ENCODE results near the gene BMP7.

BMP7 gene

DNA sequence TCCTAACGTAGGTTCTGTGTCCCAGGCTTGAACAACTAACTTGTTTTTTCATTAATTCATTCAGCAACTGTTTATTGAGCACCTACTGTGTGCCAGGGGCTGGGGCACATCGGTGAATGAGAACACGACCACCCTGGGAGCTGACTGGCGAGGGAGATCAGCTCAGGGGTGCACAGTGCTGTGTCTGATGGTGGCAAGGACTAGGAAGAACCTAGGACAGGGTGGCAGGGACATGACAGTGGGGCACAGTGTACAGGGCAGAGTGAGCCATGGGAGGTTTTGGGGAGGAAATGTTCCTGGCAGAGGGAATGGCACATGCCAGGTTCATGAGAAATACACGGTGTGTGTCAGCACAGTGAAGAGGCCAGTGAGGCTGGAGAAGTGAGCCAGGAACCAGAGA, 76.7 kb downstream of the BMP7 start:
- H3K9ac ChIP-seq, result no peak overlapping the region
- no peak overlapping the region for H3K4me2 ChIP-seq
- no peaks in the 10 kb centered on the region for H3K9me3 ChIP-seq (replicated peaks in 1 of 11)
- peak overlapping the region in 3 of 11 experiments; percentile 19 to 39 (median 31); a peak in 3 of 22 replicates for H3K27ac ChIP-seq
- H3K36me3 ChIP-seq, result no peaks in the 10 kb centered on the region
- no peak for TF ChIP-seq Cebpa-rat (IDR thresholded peaks at IDR 0.05)
- peaks cover 0 to 5% (median 0%) of the 10 kb centered on the region in 11 experiments; a peak in 1 of 22 replicates for H4K20me1 ChIP-seq
- H3K27me3 ChIP-seq, result no peaks in the 10 kb centered on the region
- peaks cover 5 to 20% (median 12%) of the 10 kb centered on the region in 10 experiments; a peak in 18 of 20 replicates for H3K4me1 ChIP-seq
- H3K4me3 ChIP-seq, result no peak overlapping the region

DNA sequence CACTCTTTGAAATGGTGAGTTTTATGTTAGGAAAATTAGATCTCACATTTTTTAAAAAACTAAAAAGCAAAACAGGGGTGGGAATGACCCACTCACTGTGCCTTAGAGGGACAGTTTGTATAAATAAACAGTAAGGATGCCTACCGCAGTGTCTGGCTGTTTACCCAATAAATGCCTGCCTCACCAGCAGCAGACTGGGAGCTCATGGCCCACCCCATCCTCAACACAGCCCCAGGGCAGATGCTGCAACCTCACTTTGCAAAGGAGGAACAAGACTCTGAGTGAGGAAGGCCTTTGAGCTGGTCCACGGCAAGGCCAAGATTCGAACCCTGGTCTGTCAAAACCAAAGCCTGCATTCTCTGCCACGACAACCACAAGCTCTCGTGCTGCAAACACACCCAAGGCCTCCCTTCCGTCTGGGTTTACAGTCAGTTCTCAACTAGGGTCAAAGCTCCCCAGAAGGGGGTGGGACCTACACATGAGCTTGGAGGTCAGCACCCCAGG, 77.8 kb downstream of the BMP7 start:
- Histone ChIP-seq H4K20me1 (peaks cover 0 to 5% (median 0%) of the 10 kb centered on the region in 11 experiments; a peak in 1 of 22 replicates), H3K36me3 (no peaks in the 10 kb centered on the region), H3K27me3 (no peaks in the 10 kb centered on the region), H3K9ac (no peak overlapping the region), H3K27ac (no peak overlapping the region), H3K9me3 (replicated peaks in 1 of 11) (no peaks in the 10 kb centered on the region), H3K4me1 (peaks cover 5 to 20% (median 16%) of the 10 kb centered on the region in 10 experiments; a peak in 19 of 20 replicates), H3K4me2 (no peak overlapping the region), H3K4me3 (no peak overlapping the region)
- TF ChIP-seq Cebpa-rat (IDR thresholded peaks at IDR 0.05), result no peak

DNA sequence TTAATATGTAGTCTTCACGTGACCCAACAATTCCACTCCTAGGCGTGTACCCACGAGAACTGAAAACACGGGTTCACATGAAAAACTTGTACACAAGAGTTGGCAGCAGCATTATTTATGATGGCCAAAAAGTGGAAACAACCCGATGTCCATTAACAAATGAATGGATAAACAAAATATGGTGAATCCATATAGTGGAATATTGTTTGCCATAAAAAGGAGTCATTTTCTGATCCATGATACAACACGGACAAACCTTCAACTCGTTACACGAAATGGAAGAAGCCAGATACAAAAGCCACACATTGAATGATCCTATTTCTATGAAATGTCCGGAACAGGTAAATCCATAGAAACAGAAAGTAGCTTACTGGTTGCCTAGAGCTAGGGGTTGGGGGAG, 78.4 kb downstream of the BMP7 start:
- Histone ChIP-seq H3K4me3 (no peak overlapping the region), H3K27me3 (no peaks in the 10 kb centered on the region), H3K9ac (no peak overlapping the region), H3K9me3 (replicated peaks in 1 of 11) (no peaks in the 10 kb centered on the region), H3K4me1 (peaks cover 5 to 18% (median 14%) of the 10 kb centered on the region in 10 experiments; a peak in 19 of 20 replicates), H3K27ac (no peak overlapping the region), H3K36me3 (no peaks in the 10 kb centered on the region), H4K20me1 (peaks cover 0 to 5% (median 0%) of the 10 kb centered on the region in 11 experiments; a peak in 1 of 22 replicates), H3K4me2 (no peak overlapping the region)
- TF ChIP-seq Cebpa-rat (IDR thresholded peaks at IDR 0.05), result no peak

DNA sequence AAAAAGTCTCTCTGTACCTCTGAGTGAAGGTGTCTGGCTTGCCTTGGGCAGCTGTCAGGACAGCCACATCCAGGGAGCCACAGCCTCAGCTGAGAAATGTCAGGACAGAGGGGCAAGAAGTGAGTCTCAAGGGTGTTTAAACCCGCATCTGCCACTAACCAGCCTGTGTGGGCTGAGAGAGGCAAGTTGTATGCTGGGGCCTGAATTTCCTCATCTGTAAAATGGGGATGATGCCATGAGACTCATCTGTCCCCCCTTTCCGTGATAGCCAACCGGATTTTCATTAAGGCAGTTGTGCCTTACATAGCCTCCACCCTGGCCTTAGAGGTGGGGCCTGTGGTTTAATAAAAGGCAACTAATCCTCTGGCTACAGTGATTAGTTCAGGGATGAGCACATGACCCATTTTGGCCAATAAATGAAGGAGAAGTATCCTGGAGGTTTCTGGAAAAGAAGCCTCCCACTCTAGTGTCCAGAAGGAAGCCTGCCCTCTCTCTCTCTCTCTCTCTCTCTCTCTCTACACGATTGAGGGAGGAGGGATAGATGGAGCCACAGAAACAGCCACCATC, 79.3 kb downstream of the BMP7 start:
- peaks cover 0 to 5% (median 0%) of the 10 kb centered on the region in 11 experiments; a peak in 1 of 22 replicates for H4K20me1 ChIP-seq
- no peaks in the 10 kb centered on the region for H3K9me3 ChIP-seq (replicated peaks in 1 of 11)
- no peak overlapping the region for H3K27ac ChIP-seq
- TF ChIP-seq Cebpa-rat (IDR thresholded peaks at IDR 0.05), result no peak
- H3K4me1 ChIP-seq, result peaks cover 5 to 18% (median 12%) of the 10 kb centered on the region in 10 experiments; a peak in 19 of 20 replicates
- H3K4me2 ChIP-seq, result no peak overlapping the region
- no peak overlapping the region for H3K4me3 ChIP-seq
- no peaks in the 10 kb centered on the region for H3K36me3 ChIP-seq
- no peak overlapping the region for H3K9ac ChIP-seq
- no peaks in the 10 kb centered on the region for H3K27me3 ChIP-seq

DNA sequence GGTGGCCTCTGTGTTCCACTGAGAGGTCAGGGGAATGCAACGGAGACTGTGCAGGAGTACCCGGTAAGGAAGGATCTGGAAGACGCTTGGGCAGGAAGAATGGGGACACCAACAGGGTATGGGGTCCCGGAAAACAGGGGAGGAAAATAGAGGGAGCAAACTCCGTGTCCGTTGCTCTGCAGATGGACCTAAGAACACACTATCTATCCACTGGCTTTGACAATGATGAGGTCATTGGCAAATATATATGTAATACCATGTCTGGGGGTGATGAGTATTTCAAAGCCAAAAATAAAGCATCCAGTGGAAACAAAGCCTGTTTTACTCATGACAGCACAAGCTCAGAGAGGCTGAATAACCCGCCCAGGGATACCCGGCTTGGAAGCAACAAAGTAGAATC, 80.2 kb downstream of the BMP7 start:
- no peak overlapping the region for H3K4me3 ChIP-seq
- H3K9ac ChIP-seq, result no peak overlapping the region
- no peak overlapping the region for H3K27ac ChIP-seq
- H3K27me3 ChIP-seq, result no peaks in the 10 kb centered on the region
- H4K20me1 ChIP-seq, result peaks cover 0 to 5% (median 0%) of the 10 kb centered on the region in 11 experiments; a peak in 1 of 22 replicates
- no peak for TF ChIP-seq Cebpa-rat (IDR thresholded peaks at IDR 0.05)
- no peaks in the 10 kb centered on the region for H3K9me3 ChIP-seq (replicated peaks in 1 of 11)
- H3K36me3 ChIP-seq, result no peaks in the 10 kb centered on the region
- H3K4me2 ChIP-seq, result no peak overlapping the region
- peaks cover 5 to 18% (median 11%) of the 10 kb centered on the region in 10 experiments; a peak in 19 of 20 replicates for H3K4me1 ChIP-seq

- H3K27me3 ChIP-seq, result no peaks in the 10 kb centered on the region
- peaks cover 0 to 5% (median 0%) of the 10 kb centered on the region in 11 experiments; a peak in 1 of 22 replicates for H4K20me1 ChIP-seq
Measured at GRCh38 chr20:57185188-57185743, 81.2 kb downstream of the BMP7 start.

GRCh38 chr20:57183457-57184009, 82.9 kb downstream of the BMP7 start:
- Histone ChIP-seq H3K4me2 (no peak overlapping the region), H3K27me3 (no peaks in the 10 kb centered on the region), H4K20me1 (peaks cover 0 to 5% (median 0%) of the 10 kb centered on the region in 11 experiments; a peak in 1 of 22 replicates), H3K4me3 (no peak overlapping the region), H3K9ac (no peak overlapping the region), H3K4me1 (peaks cover 15 to 31% (median 27%) of the 10 kb centered on the region in 10 experiments), H3K9me3 (replicated peaks in 1 of 11) (no peaks in the 10 kb centered on the region), H3K27ac (no peak overlapping the region), H3K36me3 (no peaks in the 10 kb centered on the region)
- no peak for TF ChIP-seq Cebpa-rat (IDR thresholded peaks at IDR 0.05)

More at GRCh38 chr20:57185188-57185743, 81.2 kb downstream of the BMP7 start:
- Histone ChIP-seq H3K9ac (no peak overlapping the region), H3K4me1 (peaks cover 0 to 16% (median 11%) of the 10 kb centered on the region in 10 experiments; a peak in 17 of 20 replicates), H3K36me3 (no peaks in the 10 kb centered on the region), H3K9me3 (replicated peaks in 1 of 11) (no peaks in the 10 kb centered on the region), H3K4me3 (no peak overlapping the region), H3K4me2 (no peak overlapping the region), H3K27ac (no peak overlapping the region)
- no peak for TF ChIP-seq Cebpa-rat (IDR thresholded peaks at IDR 0.05)

- H3K4me3 ChIP-seq, result no peak overlapping the region
- no peak overlapping the region for H3K27ac ChIP-seq
- H3K4me1 ChIP-seq, result peaks cover 33 to 46% (median 37%) of the 10 kb centered on the region in 10 experiments
- no peak overlapping the region for H3K9ac ChIP-seq
- H3K36me3 ChIP-seq, result no peaks in the 10 kb centered on the region
- H4K20me1 ChIP-seq, result 0 out of 22 replicates have a peak, but pooled peaks cover 0 to 5% (median 0%) of the 10 kb centered on the region in 11 experiments
- H3K27me3 ChIP-seq, result no peaks in the 10 kb centered on the region
- H3K9me3 ChIP-seq (replicated peaks in 1 of 11), result no peaks in the 10 kb centered on the region
- no peak for TF ChIP-seq Cebpa-rat (IDR thresholded peaks at IDR 0.05)
- no peak overlapping the region for H3K4me2 ChIP-seq
Measured at GRCh38 chr20:57181639-57182038, 84.8 kb downstream of the BMP7 start.

DNA sequence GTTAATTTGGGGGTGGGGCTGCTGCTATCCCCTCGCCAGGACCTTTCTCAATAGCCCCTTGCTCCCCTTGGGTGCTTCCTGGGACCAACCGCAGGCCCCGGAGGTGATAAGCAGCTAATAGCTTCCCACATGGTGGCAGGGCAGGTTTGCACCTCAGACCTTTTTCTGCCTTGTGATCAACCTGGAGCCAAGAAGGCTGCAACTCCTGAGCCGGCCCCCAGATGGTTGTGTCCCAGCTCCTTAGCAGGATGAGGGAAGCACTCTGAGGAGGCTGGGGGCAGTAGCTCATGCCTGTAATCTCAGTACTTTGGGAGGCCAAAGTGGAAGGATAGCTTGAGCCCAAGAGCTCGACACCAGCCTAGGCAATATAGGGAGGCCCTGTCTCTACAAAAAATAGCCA, 85.5 kb downstream of the BMP7 start:
- Histone ChIP-seq H3K9ac (no peak overlapping the region; a peak in 1 of 22 replicates), H3K27ac (peak overlapping the region in 4 of 11 experiments; percentile 81 to 90 (median 87); a peak in 7 of 22 replicates), H3K4me1 (peaks cover 35 to 50% (median 38%) of the 10 kb centered on the region in 10 experiments), H3K36me3 (no peaks in the 10 kb centered on the region), H3K4me2 (peak overlapping the region in 9 of 11 experiments; percentile 27 to 88 (median 81); a peak in 15 of 22 replicates), H3K9me3 (replicated peaks in 1 of 11) (no peaks in the 10 kb centered on the region), H3K27me3 (no peaks in the 10 kb centered on the region), H4K20me1 (0 out of 22 replicates have a peak, but pooled peaks cover 0 to 5% (median 0%) of the 10 kb centered on the region in 11 experiments), H3K4me3 (no peak overlapping the region)
- TF ChIP-seq Cebpa-rat (IDR thresholded peaks at IDR 0.05), result no peak

All from BLaER1 treated with 17β-estradiol and CSF1 and Interleukin-3, amounts not matched to agents 10 nM and 100 nM (cell line).